Measurements from ENCODE around the gene CLCN1. TPM values are rescaled to one million over a fixed set of nuclear protein-coding genes. Genes with fewer than 3 reads are reported as not detected.

CLCN1 gene
- polyA plus RNA-seq, 3 donors = 0.04 to 0.76 (median 0.11) TPM

DNA sequence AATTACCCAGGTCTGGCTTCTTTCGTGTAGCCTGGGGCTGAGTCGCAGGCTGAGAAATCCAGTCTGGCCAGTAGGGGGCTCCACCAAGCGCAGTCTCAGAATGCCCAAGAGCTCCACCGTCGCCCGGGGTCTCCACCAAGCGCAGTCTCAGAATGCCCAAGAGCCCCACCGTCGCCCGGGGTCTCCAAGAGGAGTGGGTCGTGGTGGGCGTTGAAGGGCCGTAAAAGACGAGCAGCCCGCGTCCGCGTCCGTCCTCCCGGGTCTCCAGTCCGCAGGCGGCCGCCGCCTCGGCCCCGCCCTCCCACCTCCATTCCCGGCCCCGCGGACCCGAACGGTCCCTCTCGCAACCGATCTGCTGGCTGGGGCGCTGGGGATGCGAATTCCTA, 64.3 kb downstream of the CLCN1 start:
- H3K79me2 ChIP-seq (ENCODE audit: insufficient read depth, low read length) = peaks cover 88% of the 10 kb centered on the region
- peak overlapping the region; percentile 92 to 97 for H3K4me3 Mint-ChIP-seq

DNA sequence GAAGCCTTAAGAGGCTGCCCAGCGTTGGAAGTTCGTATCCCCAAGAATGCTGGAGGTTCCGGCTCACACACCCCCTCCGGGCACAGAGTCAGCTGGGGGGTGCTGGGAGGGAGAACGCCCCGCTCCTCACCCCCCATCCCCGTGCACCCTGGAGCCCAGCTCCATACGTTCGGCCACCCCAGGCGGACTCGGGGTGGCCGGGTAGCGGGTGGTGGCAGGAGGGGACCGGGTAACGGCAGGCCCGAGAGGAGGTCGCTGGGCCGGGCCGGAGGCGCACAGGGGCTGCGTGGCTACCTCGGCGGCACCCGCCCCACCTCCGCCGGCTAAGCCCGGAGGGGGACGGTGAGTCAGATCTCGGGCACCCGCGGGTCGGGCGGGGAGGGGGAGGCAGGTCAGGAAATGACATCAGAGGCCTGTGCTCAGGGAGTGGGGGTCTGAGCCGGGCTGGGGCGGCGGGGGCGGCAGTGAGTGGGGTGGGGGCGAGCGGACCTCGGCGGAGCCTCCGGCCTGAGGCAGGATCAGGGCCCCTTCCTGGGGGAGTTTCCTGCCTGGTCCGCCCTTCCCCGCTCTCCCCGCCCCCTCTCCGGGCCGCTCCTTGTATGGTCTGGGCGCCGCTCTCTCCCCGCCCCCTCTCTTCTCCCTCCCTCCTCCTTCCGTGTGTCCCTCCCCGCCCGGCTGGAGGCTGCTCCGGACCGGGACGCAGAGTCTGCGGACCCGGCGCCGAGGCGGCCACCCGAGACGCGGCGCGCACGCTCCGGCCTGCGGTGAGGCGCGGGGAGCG, 64.9 kb downstream of the CLCN1 start, which contains the start of gene ZYX:
Gene ZYX, plus strand, starts transcription at position 700 of the 781 bp plus-strand sequence. CDS start 227 bp downstream, outside the sequence.
- H3K4me1 ChIP-seq (ENCODE audit: control insufficient read depth in 1 of 2, insufficient read depth in 2 of 2, low read length in 2 of 2) = peaks cover 69 to 80% of the 10 kb centered on the region in 2 donors
- peak within 1 kb of the TSS; percentile 99 for H3K27ac ChIP-seq (ENCODE audit: low read depth in 1 of 2, low read length in 2 of 2)
- no peaks in the 10 kb centered on the region for H3K27me3 ChIP-seq (ENCODE audit: control insufficient read depth in 2 of 2, insufficient read depth in 2 of 2, low read length in 2 of 2)
- H3K4me2 ChIP-seq (replicated peaks; ENCODE audit: extremely low read depth, low read length, poor library complexity, severe bottlenecking) = peak within 1 kb of the TSS; percentile 97
- peak; percentile 90 to 96 (median 96) for DNase-seq
- peak within 1 kb of the TSS; percentile 81 to 99 (median 98) for H3K4me3 ChIP-seq (replicated peaks in 1 of 3; ENCODE audit: low read depth in 2 of 3, low read length in 3 of 3)
- peak within 1 kb of the TSS; percentile 100 for H3K9ac ChIP-seq (ENCODE audit: insufficient read depth, low read length, poor library complexity, severe bottlenecking)
- H4K20me1 ChIP-seq (ENCODE audit: insufficient read depth, low read length) = peaks cover 45% of the 10 kb centered on the region
- H3K27me3 Mint-ChIP-seq (ENCODE audit: low read depth in 3 of 3) = peaks cover 0 to 2% (median 0%) of the 10 kb centered on the region in 3 donors
- TF ChIP-seq, protein P1, sequence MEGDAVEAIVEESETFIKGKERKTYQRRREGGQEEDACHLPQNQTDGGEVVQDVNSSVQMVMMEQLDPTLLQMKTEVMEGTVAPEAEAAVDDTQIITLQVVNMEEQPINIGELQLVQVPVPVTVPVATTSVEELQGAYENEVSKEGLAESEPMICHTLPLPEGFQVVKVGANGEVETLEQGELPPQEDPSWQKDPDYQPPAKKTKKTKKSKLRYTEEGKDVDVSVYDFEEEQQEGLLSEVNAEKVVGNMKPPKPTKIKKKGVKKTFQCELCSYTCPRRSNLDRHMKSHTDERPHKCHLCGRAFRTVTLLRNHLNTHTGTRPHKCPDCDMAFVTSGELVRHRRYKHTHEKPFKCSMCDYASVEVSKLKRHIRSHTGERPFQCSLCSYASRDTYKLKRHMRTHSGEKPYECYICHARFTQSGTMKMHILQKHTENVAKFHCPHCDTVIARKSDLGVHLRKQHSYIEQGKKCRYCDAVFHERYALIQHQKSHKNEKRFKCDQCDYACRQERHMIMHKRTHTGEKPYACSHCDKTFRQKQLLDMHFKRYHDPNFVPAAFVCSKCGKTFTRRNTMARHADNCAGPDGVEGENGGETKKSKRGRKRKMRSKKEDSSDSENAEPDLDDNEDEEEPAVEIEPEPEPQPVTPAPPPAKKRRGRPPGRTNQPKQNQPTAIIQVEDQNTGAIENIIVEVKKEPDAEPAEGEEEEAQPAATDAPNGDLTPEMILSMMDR (IDR thresholded peaks at IDR 0.05) = no peak
- H3K9me3 Mint-ChIP-seq = no peaks in the 10 kb centered on the region
- peak within 1 kb of the TSS; percentile 92 to 97 for H3K4me3 Mint-ChIP-seq
- no peaks in the 10 kb centered on the region for H3K9me3 ChIP-seq (replicated peaks in 1 of 2; ENCODE audit: control insufficient read depth in 1 of 2, insufficient read depth in 1 of 2, low read length in 2 of 2)
- H3K4me1 Mint-ChIP-seq = peaks cover 41% of the 10 kb centered on the region
- intact Hi-C loops (cut with micrococcal nuclease) = loop anchor here (5.0 kb wide), 3 partner anchors 36 to 139 kb away; no protein-coding TSS in a partner anchor
- peak within 1 kb of the TSS; percentile 75 for H2AFZ ChIP-seq (ENCODE audit: insufficient read depth, low read depth, low read length, poor library complexity, severe bottlenecking)
- peaks cover 11 to 20% of the 10 kb centered on the region in 2 donors for H3K36me3 ChIP-seq (replicated peaks in 1 of 2; ENCODE audit: control insufficient read depth in 1 of 2, insufficient read depth in 2 of 2, low read length in 2 of 2)
- H3K27ac Mint-ChIP-seq = peak within 1 kb of the TSS in 6 of 7 donors; percentile 97 to 100 (median 98)
- H3K36me3 Mint-ChIP-seq = peaks cover 0 to 15% of the 10 kb centered on the region in 2 donors
- WGBS (ENCODE audit: insufficient coverage) = 1% methylated on average over 42 of the region's 72 CpGs
- peaks cover 94% of the 10 kb centered on the region for H3K79me2 ChIP-seq (ENCODE audit: insufficient read depth, low read length)

More for the DNA sequence above, 64.3 kb downstream of the CLCN1 start:
- peak overlapping the region; percentile 100 for H3K9ac ChIP-seq (ENCODE audit: insufficient read depth, low read length, poor library complexity, severe bottlenecking)
- no peaks in the 10 kb centered on the region for H3K9me3 ChIP-seq (replicated peaks in 1 of 2; ENCODE audit: control insufficient read depth in 1 of 2, insufficient read depth in 1 of 2, low read length in 2 of 2)
- peak overlapping the region; percentile 97 for H3K4me2 ChIP-seq (replicated peaks; ENCODE audit: extremely low read depth, low read length, poor library complexity, severe bottlenecking)
- no peaks in the 10 kb centered on the region for H3K9me3 Mint-ChIP-seq
- 0% methylated on average over 29 of the region's 35 CpGs for WGBS (ENCODE audit: insufficient coverage)
- H3K36me3 Mint-ChIP-seq = peaks cover 0 to 15% of the 10 kb centered on the region in 2 donors
- DNase-seq = peak; percentile 93 to 95 (median 93)
- peaks cover 40% of the 10 kb centered on the region for H4K20me1 ChIP-seq (ENCODE audit: insufficient read depth, low read length)
- H2AFZ ChIP-seq (ENCODE audit: insufficient read depth, low read depth, low read length, poor library complexity, severe bottlenecking) = peak overlapping the region; percentile 75
- peaks cover 11 to 17% of the 10 kb centered on the region in 2 donors for H3K36me3 ChIP-seq (replicated peaks in 1 of 2; ENCODE audit: control insufficient read depth in 1 of 2, insufficient read depth in 2 of 2, low read length in 2 of 2)
- peak overlapping the region; percentile 99 for H3K27ac ChIP-seq (ENCODE audit: low read depth in 1 of 2, low read length in 2 of 2)
- H3K4me3 ChIP-seq (replicated peaks in 1 of 3; ENCODE audit: low read depth in 2 of 3, low read length in 3 of 3) = peak overlapping the region; percentile 81 to 99 (median 98)
- peaks cover 0 to 2% (median 0%) of the 10 kb centered on the region in 3 donors for H3K27me3 Mint-ChIP-seq (ENCODE audit: low read depth in 3 of 3)
- H3K27ac Mint-ChIP-seq = peak overlapping the region in 6 of 7 donors; percentile 97 to 100 (median 98)
- no peaks in the 10 kb centered on the region for H3K27me3 ChIP-seq (ENCODE audit: control insufficient read depth in 2 of 2, insufficient read depth in 2 of 2, low read length in 2 of 2)
- peaks cover 69 to 80% of the 10 kb centered on the region in 2 donors for H3K4me1 ChIP-seq (ENCODE audit: control insufficient read depth in 1 of 2, insufficient read depth in 2 of 2, low read length in 2 of 2)
- peaks cover 47% of the 10 kb centered on the region for H3K4me1 Mint-ChIP-seq
- TF ChIP-seq, protein P1 (IDR thresholded peaks at IDR 0.05) = peak; percentile 88
- intact Hi-C loops (cut with micrococcal nuclease) = loop anchor here (5.0 kb wide), 3 partner anchors 37 to 138 kb away; no protein-coding TSS in a partner anchor
